PFSK-1 (cell line): ENCODE results near the gene MYO5B.

Experiments
- FOXP2 ChIP-seq: optimal IDR thresholded peaks from 2 replicates; pipeline ENCODE3; 2011; ENCODE audit warnings: borderline replicate concordance, control low read depth, inconsistent platforms; ENCODE audit not compliant: insufficient read depth; ENCODE audit errors: extremely low read length, extremely low read depth
- POLR2AphosphoS5 ChIP-seq: IDR thresholded peaks from 2 replicates; pipeline ENCODE4 v1.6.1; 2012; ENCODE audit warnings: low read depth, mild to moderate bottlenecking, control low read depth, low read length, moderate library complexity
- SIN3A ChIP-seq: IDR thresholded peaks from 2 replicates; pipeline ENCODE4 v1.6.1; 2012; ENCODE audit warnings: mild to moderate bottlenecking, low read length, moderate library complexity, borderline replicate concordance; ENCODE audit not compliant: insufficient read depth
- TAF1 ChIP-seq: IDR thresholded peaks from 2 replicates; pipeline ENCODE4 v1.6.1; 2012; ENCODE audit warnings: low read length, control low read depth, borderline replicate concordance; ENCODE audit not compliant: insufficient read depth
- TF ChIP-seq, protein P1 (sequence below), 2 experiments: IDR thresholded peaks; 2 replicates each; pipeline versions ENCODE4 v1.6.1 to v1.8.0; 2011 to 2012; ENCODE audit warnings: low read depth in 2 of 2, low read length in 2 of 2, control low read depth in 1 of 2, inconsistent platforms in 1 of 2, mild to moderate bottlenecking in 1 of 2, moderate library complexity in 1 of 2; ENCODE audit not compliant: insufficient read depth in 1 of 2

The MYO5B gene

DNA sequence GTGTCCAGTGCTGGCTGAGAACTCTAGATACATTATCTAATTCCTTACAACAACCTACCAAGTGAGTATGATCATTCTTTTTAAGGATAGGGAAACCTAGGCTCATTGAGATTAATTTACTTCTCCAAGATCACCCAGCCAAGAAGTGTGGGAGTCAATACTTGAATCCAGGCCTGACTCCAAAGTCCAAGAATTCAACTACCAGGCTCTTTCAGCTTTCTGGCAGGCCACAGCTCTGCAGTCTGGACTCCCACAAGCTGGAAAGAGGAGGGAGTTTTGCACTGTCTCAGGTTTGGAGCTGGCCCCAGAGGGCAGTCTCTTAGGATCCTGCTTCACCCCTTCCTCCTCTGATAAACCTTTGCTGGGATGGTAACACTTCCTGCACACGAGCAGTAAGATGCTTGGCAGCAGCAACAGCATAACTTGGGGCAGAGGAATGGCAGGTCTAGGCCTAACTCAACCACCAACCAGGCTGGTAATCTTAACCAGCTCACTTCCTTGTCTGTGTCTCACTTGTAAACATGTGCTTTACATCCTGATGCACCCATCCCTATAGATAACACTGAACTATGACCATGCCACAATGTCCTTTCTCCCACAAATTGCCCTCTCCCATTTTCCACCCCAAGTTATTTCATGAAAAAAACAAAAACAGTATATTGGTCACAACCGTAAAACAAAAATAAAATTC is 270.5 kb downstream of the MYO5B start:
- TF ChIP-seq TAF1, result no peak
- TF ChIP-seq FOXP2, result no peak
- no peak for TF ChIP-seq SIN3A
- TF ChIP-seq POLR2AphosphoS5, result no peak
- TF ChIP-seq, protein P1, sequence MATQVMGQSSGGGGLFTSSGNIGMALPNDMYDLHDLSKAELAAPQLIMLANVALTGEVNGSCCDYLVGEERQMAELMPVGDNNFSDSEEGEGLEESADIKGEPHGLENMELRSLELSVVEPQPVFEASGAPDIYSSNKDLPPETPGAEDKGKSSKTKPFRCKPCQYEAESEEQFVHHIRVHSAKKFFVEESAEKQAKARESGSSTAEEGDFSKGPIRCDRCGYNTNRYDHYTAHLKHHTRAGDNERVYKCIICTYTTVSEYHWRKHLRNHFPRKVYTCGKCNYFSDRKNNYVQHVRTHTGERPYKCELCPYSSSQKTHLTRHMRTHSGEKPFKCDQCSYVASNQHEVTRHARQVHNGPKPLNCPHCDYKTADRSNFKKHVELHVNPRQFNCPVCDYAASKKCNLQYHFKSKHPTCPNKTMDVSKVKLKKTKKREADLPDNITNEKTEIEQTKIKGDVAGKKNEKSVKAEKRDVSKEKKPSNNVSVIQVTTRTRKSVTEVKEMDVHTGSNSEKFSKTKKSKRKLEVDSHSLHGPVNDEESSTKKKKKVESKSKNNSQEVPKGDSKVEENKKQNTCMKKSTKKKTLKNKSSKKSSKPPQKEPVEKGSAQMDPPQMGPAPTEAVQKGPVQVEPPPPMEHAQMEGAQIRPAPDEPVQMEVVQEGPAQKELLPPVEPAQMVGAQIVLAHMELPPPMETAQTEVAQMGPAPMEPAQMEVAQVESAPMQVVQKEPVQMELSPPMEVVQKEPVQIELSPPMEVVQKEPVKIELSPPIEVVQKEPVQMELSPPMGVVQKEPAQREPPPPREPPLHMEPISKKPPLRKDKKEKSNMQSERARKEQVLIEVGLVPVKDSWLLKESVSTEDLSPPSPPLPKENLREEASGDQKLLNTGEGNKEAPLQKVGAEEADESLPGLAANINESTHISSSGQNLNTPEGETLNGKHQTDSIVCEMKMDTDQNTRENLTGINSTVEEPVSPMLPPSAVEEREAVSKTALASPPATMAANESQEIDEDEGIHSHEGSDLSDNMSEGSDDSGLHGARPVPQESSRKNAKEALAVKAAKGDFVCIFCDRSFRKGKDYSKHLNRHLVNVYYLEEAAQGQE (IDR thresholded peaks at IDR 0.05; ENCODE audit: insufficient read depth in 1 of 2, low read depth in 2 of 2, low read length in 2 of 2), result no peak

DNA sequence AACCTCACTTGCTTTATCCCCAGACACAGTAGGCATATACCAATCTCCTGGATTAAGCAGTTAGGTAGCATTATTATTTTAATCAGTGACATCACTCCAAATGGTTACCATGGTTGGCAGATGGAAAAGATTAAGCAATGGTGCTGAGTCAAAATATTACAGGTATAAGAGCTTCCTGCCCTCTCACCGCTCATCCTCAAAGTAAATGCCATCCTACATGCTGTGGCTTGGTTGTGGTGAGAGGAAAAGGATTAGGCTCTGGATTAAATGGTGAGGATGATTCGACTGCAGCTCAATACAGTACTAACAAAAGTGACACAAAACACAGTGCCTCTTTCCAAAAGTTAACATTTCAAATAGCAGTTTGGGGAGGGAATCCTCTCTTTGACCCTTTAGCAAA is 272.7 kb downstream of the MYO5B start:
- no peak for TF ChIP-seq FOXP2
- TF ChIP-seq, protein P1 (IDR thresholded peaks at IDR 0.05; ENCODE audit: insufficient read depth in 1 of 2, low read depth in 2 of 2, low read length in 2 of 2), result no peak
- no peak for TF ChIP-seq TAF1
- TF ChIP-seq SIN3A, result no peak
- no peak for TF ChIP-seq POLR2AphosphoS5

DNA sequence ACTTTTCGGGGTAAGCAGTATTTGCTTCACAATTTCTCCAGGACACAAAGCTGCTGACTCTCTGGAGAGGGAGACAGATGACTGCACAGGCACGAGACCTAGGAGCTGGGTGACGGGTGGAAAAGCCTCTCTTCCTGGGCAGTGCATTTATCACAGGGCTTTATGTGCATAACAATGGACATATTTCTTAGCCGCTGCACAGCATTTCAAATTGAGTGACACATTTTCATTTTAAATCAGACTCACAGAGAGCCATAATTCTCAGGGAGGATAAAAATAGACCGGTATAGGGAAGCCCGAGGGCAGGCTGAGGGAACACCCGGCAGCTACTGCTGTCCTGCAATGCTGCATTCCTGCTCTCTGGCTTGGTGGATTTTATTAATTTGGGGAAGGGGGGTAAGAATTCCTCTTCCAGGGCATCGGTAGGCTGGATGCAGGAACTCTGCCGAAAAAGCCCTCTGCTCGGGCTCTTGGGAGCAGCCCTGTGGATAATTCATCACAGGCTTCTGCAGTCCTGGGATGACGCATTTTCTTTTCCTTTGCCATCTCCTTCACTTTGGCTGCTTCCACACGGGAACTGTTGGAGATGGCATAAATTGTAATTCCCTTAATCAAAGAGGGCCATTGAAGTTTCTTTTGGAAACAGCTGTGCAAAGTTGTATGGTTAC is 273.5 kb downstream of the MYO5B start:
- TF ChIP-seq POLR2AphosphoS5, result no peak
- TF ChIP-seq FOXP2, result no peak
- TF ChIP-seq, protein P1 (IDR thresholded peaks at IDR 0.05; ENCODE audit: insufficient read depth in 1 of 2, low read depth in 2 of 2, low read length in 2 of 2), result no peak
- TF ChIP-seq TAF1, result no peak
- no peak for TF ChIP-seq SIN3A

DNA sequence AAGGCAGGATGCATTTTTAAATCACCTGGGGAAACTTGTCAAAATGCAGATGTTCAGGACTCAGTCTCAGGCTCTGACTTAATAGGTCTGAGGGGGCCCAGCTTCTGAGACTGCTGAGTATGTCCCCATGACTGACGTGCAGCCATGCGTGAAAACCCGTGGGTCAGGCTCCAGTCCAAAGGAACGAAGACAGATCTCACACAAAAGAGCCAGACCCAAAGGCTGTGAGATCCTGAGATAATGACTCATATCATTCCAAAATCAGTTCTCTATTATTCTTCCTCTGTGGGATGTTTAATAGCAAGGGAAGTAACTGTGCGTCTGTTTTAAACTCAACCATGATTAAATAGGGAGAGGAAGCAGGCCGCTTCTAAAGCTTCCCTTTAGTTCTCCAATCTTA is 274.2 kb downstream of the MYO5B start:
- TF ChIP-seq TAF1 (no peak), SIN3A (peak; percentile 40; the same call in 1 of the 2 replicates)

DNA sequence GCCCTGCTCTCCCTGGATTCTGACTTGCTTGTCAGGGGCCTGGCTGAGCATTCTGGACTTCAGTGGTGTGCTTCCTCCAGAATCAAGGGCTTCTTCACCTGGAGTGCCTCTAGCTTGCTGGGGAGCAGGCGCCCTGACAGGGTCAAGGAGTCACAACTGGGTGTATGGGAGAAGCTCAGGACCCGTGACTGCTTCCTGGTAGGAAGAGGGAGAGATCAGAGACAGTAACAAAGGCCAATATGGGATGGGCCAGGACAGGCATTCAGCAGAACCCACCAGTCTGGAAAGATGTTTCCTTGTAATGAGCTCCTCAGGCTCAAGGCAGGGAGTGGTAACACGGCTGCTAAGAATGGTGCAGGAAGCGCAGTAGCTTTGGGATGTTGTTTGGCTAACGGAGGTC is 277.2 kb downstream of the MYO5B start:
- TF ChIP-seq, protein P1 (IDR thresholded peaks at IDR 0.05; ENCODE audit: insufficient read depth in 1 of 2, low read depth in 2 of 2, low read length in 2 of 2), result no peak
- TF ChIP-seq TAF1 (no peak), FOXP2 (no peak), SIN3A (no peak), POLR2AphosphoS5 (no peak)
